ENCODE results near the gene PLCL2.

DNA sequence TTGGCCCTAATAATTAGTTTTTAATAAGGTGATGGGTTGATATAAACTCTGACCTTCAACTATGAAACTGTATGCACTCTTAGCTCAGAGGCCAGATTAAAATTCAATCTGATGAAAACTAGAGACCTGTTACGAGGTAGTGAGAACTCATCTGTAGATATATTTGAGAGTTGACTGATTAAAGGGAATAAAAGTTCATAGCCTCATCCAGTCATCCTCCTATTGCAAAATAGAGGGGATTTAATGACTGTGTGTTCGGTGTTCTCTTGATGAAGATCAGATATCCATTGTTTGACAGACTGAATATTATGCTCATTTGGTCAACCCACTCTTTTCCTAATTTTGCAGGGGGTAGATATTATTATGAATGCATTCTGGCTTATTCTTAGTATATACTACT, 23.3 kb upstream of the PLCL2 start:
- TF ChIP-seq, protein P1, sequence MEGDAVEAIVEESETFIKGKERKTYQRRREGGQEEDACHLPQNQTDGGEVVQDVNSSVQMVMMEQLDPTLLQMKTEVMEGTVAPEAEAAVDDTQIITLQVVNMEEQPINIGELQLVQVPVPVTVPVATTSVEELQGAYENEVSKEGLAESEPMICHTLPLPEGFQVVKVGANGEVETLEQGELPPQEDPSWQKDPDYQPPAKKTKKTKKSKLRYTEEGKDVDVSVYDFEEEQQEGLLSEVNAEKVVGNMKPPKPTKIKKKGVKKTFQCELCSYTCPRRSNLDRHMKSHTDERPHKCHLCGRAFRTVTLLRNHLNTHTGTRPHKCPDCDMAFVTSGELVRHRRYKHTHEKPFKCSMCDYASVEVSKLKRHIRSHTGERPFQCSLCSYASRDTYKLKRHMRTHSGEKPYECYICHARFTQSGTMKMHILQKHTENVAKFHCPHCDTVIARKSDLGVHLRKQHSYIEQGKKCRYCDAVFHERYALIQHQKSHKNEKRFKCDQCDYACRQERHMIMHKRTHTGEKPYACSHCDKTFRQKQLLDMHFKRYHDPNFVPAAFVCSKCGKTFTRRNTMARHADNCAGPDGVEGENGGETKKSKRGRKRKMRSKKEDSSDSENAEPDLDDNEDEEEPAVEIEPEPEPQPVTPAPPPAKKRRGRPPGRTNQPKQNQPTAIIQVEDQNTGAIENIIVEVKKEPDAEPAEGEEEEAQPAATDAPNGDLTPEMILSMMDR (IDR thresholded peaks at IDR 0.05; ENCODE audit: low read length) = no peak
- TF ChIP-seq EZH2phosphoT487 (IDR thresholded peaks at IDR 0.05; ENCODE audit: low read length) = no peak
